HG03045 (cell line): Measurements from ENCODE around the gene DAAM2.

Source experiments
- ATAC-seq: cut with Tn5 transposase; IDR thresholded peaks from one replicate; pipeline ENCODE4 v1.9.1; 2021; ENCODE audit warnings: mild to moderate bottlenecking, moderate library complexity; ENCODE audit not compliant: unreplicated experiment

DAAM2 gene

DNA sequence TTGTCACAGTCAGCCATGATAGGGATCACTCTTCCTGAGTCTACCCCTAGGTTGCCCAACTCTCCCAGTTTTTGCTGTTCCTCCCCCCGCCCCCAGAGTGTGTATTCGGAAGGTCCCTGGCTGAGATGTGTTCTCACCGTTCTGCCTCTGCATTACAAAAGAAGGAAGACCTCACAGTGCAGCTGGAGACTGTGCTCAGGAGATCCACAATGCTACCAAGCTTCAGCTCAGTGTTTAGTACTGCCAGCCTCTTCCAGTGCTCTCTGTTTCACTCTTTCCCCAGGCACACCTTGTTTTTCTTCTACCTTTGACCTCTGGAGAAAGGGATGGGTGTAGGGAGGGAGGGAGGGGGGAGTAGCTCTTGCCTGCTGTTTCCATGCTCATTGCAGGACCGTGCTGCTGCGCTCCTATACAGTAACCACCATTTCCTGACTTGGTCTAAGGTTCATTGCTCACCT, 155.5 kb downstream of the DAAM2 start:
- ATAC-seq, result no peak

DNA sequence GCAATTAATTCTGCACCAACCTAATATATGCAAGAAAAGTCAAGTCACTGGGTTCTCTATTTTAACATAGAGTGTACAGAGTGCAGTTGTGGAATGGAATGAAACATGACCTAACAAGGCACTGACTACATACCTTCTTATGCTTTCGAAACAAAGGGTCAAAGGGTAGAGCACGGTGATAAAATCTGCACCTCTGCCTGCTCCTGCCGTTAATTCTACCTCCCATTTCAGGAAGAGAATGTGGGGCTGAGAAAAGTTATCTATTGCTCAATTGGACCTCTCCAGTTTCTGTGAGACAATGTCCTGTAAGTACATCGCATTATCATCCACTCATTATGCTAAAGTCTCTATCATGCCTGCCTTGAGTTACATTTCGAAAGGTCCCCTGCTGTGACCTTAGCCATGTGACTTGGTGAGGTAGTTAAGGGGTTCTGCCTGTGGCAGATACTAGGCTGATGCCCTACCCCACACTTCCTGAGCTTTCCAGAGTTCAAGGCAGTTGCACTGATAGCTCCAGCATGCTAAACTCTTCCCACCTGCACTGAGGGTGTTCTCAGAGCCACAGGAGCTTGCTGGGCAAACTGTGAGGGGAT, 156.1 kb downstream of the DAAM2 start:
- no peak for ATAC-seq

DNA sequence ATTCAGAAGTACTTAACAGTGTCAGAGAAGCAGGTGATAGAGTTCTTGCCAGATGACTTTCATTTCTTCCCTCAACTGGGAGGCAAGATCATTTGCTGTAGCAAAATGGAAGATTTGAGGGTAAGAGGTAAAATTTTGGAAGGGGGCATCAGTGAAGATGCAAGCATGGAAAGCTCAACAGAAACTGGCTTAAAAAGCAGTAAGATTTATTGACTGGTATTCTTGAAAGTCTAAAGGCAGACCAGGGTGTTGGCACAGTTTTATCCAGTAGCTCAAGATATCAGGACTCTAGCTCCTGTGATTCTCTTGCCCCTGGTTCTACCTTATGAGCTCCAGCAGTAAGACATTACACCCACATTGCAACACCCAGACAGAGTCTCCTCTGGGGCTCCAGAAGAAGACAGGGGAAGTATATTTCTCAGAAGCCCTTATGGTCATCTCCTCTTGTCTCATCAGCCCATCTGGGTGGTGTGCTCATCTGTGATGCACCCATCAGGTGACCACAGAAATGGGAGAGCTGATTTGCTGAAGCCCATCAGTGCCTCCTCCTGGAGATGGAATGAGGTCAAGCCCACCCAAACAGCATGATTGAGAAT, 158.0 kb downstream of the DAAM2 start:
- ATAC-seq, result no peak

DNA sequence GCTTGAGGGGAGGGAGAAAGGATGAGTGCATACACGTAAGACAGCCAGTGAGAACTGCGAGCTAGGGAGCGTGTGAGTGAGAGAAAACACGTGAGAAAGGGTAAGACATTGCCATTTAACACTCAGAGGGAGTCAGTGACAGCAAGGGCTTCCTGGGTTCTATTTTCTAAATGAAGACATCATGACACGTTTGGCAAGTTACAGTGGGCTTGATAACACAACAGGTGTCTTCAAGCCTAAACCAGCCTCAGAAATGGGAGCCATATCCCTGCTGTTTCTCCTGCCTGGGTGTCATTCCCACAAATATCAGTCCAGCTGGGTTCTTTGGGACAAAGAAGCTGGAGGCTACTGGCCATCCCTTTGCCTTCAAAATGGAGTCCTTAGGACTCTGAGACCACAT, 159.0 kb downstream of the DAAM2 start:
- no peak for ATAC-seq

DNA sequence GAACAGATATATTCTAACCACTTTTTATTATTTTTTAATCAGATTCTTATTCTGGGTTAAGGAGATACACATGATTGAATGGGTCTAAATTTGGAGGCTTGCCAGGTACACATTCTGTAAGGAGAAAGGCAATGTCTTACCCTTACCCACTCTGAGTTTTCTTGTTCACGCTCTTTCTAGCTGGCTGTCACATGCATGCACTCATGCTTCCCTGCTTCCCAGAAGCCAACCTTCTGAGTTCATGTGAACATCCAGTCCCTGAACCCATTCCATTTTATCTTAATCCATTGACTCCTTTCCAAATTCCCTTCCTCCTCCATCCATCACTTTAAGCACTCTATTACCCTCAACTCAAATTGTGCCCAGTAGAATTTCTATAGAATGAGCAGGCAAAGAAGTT, 159.5 kb downstream of the DAAM2 start:
- ATAC-seq, result no peak

DNA sequence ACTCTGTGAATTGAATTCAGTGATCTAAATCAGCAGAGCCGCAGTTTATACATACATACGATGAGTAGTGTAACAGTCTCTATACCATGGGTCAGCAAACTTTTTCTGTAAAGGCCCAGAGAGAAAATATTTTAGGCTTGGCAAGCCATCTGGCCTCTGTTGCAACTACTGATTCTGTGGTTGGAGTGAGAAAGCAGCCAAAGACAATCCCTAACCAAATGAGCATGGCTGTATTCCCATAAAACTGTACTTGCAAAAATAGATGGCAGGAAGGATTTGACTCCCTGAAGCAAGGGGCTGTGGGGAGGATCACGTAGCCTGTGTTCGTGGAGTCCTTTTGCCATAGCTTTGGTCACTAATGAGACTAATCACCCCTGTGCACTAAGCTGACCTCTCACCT, 160.0 kb downstream of the DAAM2 start:
- no peak for ATAC-seq

DNA sequence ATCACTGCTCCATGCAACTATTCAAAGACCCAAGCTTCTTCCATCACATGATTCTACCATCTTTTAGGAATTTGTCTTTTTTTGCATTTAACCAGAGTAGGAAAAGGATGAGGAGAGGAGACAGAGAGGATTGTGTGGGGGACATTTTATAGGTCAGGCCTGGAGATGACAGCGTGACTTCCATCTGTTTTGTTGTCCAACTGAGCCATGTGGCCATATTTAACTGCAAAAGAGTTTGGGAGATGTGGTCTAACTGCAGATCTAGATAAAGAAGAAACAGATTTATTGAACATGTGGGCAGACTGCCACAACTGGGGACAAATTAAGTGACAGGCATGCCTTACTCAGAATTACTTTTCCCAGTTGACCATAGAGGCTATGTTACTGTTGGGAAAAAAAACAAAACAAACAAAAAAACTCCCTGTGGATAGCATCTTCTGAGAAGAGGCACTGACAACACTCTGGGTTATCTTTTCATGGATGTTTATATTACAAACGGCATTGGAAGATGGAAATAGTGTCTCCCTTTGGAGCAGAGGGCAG, 161.0 kb downstream of the DAAM2 start:
- no peak for ATAC-seq
